OCI-LY7 (cell line): Measurements from ENCODE around the gene FADD.

Experiments
- EZH2phosphoT487 ChIP-seq: fragments of 200-600 bp; sonication (generic); IDR thresholded peaks from 2 replicates; pipeline ENCODE4 v1.6.1; 2018; ENCODE audit warnings: low read depth, borderline replicate concordance, mild to moderate bottlenecking, mixed run types, antibody characterized with exemption, low read length, moderate library complexity, mixed read lengths
- TF ChIP-seq, protein P1 (sequence below): fragments of 200-600 bp; sonication (generic); conservative IDR thresholded peaks from 2 replicates; pipeline ENCODE4 v1.5.1; 2014; ENCODE audit warnings: mild to moderate bottlenecking, antibody characterized with exemption, low read length, moderate library complexity, mixed read lengths

DNA sequence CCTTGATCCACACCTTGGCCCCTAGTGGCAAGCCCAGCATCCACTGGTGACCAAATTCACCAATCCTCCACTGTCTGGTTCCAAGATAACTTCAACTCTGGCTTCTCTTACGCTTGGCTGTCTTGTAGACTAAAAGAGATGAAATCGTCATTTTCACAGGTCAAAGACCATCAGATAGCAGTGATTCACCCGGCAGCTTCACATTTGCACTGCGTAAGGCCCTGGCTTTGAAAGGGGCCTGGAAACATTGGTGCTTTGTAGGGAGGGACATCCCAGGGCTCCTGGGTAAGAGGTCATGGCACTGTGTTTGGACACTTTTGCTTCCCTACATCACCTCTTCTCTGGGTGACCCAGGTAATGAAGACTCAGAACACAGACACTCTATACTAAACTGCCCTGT, 30.1 kb upstream of the FADD start:
- TF ChIP-seq, protein P1, sequence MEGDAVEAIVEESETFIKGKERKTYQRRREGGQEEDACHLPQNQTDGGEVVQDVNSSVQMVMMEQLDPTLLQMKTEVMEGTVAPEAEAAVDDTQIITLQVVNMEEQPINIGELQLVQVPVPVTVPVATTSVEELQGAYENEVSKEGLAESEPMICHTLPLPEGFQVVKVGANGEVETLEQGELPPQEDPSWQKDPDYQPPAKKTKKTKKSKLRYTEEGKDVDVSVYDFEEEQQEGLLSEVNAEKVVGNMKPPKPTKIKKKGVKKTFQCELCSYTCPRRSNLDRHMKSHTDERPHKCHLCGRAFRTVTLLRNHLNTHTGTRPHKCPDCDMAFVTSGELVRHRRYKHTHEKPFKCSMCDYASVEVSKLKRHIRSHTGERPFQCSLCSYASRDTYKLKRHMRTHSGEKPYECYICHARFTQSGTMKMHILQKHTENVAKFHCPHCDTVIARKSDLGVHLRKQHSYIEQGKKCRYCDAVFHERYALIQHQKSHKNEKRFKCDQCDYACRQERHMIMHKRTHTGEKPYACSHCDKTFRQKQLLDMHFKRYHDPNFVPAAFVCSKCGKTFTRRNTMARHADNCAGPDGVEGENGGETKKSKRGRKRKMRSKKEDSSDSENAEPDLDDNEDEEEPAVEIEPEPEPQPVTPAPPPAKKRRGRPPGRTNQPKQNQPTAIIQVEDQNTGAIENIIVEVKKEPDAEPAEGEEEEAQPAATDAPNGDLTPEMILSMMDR = no peak
- TF ChIP-seq EZH2phosphoT487 = no peak
